Gastroesophageal sphincter (tissue), 3 donors: ENCODE data around the gene BLOC1S6.

ENCODE experiments used
- EP300 ChIP-seq: sonication (generic); formaldehyde crosslinking; IDR thresholded peaks from one replicate; pipeline ENCODE4 v1.6.1; 2017; ENCODE audit warnings: antibody characterized with exemption, mild to moderate bottlenecking
- POLR2A ChIP-seq, 2 donors: fragments of 450-650 bp; IDR thresholded peaks; one replicate each; pipeline ENCODE4 v1.6.1; 2017; ENCODE audit warnings: antibody characterized with exemption in 2 of 2, mild to moderate bottlenecking in 2 of 2, moderate library complexity in 1 of 2
- POLR2AphosphoS5 ChIP-seq: sonication (generic); formaldehyde crosslinking; IDR thresholded peaks from one replicate; pipeline ENCODE4 v1.6.1; 2017; ENCODE audit warnings: antibody characterized with exemption
- TF ChIP-seq, protein P1 (sequence below), 4 experiments: fragments of 200-600 bp in 2 of 4; fragments of 450-650 bp in 2 of 4; sonication (generic) in 1 of 4; IDR thresholded peaks; one replicate each; pipeline ENCODE4 v1.5.1; 2017 to 2019; ENCODE audit warnings: antibody characterized with exemption in 4 of 4, mild to moderate bottlenecking in 2 of 4, moderate library complexity in 2 of 4

DNA sequence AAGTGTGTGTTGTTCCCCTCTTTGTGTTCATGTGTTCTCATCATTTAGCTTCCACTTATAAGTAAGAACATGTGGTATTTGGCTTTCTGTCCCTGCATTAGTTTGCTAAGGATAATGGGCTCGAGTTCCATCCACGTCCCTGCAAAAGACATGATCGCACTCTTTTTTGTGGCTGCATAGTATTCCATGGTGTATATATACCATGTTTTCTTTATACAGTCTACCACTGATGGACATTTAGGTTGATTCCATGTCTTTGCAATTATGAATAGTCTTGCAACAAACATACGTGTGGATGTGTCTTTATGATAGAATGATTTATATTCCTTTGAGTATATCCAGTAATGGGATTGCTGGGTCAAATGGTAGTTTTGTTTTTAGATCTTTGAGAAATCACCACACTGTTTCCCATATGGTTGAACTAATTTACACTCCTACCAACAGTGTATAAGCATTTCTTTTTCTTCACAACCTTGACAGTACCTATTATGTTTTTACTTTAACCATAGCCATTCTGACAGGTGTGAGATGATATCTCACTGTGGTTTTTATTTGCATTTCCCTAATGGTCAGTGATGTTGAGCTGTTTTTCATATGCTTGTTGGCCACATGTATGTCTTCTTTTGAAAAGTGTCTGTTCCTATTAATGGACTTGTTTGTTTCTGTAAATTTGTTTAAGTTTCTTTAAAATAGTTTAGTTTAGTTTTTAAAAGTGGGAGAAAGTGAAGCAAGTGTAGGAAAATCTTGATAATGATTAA is 42.7 kb upstream of the BLOC1S6 start:
- TF ChIP-seq, protein P1, sequence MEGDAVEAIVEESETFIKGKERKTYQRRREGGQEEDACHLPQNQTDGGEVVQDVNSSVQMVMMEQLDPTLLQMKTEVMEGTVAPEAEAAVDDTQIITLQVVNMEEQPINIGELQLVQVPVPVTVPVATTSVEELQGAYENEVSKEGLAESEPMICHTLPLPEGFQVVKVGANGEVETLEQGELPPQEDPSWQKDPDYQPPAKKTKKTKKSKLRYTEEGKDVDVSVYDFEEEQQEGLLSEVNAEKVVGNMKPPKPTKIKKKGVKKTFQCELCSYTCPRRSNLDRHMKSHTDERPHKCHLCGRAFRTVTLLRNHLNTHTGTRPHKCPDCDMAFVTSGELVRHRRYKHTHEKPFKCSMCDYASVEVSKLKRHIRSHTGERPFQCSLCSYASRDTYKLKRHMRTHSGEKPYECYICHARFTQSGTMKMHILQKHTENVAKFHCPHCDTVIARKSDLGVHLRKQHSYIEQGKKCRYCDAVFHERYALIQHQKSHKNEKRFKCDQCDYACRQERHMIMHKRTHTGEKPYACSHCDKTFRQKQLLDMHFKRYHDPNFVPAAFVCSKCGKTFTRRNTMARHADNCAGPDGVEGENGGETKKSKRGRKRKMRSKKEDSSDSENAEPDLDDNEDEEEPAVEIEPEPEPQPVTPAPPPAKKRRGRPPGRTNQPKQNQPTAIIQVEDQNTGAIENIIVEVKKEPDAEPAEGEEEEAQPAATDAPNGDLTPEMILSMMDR (IDR thresholded peaks at IDR 0.05), result no peak
- TF ChIP-seq POLR2AphosphoS5 (no peak), EP300 (no peak), POLR2A (IDR thresholded peaks at IDR 0.05) (no peak)
